ENCODE results near the gene NFKB2. TPM values are rescaled to one million over a fixed set of nuclear protein-coding genes. Genes with fewer than 3 reads are reported as not detected.

NFKB2 gene
- total RNA-seq, 2 donors from 2014 or later = 28.7 to 45.2 TPM

- H3K9ac ChIP-seq (ENCODE audit: extremely low read depth, low read length, poor library complexity, severe bottlenecking) = no peak overlapping the region
- no peak for TF ChIP-seq CTCF (conservative IDR thresholded peaks at IDR 0.05)
- Mint-ChIP-seq H3K36me3 (ENCODE audit: low read depth) (peaks cover 21% of the 10 kb centered on the region), H3K27me3 (ENCODE audit: insufficient read depth) (no peaks in the 10 kb centered on the region), H3K4me1 (peaks cover 1% of the 10 kb centered on the region), H3K4me3 (no peak overlapping the region), H3K27ac (no peak overlapping the region), H3K9me3 (no peaks in the 10 kb centered on the region)
- WGBS, 2 experiments (ENCODE audit: insufficient coverage in 1 of 2, insufficient read length in 1 of 2) = 94 to 100% methylated on average over 1 to 4 of the region's 4 CpGs
- no peak for DNase-seq
- H3K4me3 ChIP-seq (ENCODE audit: low read length) = no peak overlapping the region
- no peaks in the 10 kb centered on the region for H3K4me1 ChIP-seq (ENCODE audit: control insufficient read depth, insufficient read depth, low read length)
- H3K27me3 ChIP-seq (ENCODE audit: control insufficient read depth, insufficient read depth, low read length, poor library complexity, severe bottlenecking) = no peaks in the 10 kb centered on the region
- no peaks in the 10 kb centered on the region for H3K9me3 ChIP-seq (ENCODE audit: control insufficient read depth, low read length)
- H3K27ac ChIP-seq (ENCODE audit: low read depth, low read length) = no peak overlapping the region
- H3K36me3 ChIP-seq (ENCODE audit: control insufficient read depth, insufficient read depth, low read length) = peaks cover 14% of the 10 kb centered on the region
These were observed 10.7 kb upstream of the NFKB2 start for GRCh38 chr10:102384606-102385429.

GRCh38 chr10:102389894-102390293 lies 5.6 kb upstream of the NFKB2 start:
- no peak for DNase-seq
- H3K27me3 ChIP-seq (ENCODE audit: control insufficient read depth, insufficient read depth, low read length, poor library complexity, severe bottlenecking) = peaks cover 11% of the 10 kb centered on the region
- Mint-ChIP-seq H3K27me3 (ENCODE audit: insufficient read depth) (peaks cover 23% of the 10 kb centered on the region), H3K4me1 (peaks cover 15% of the 10 kb centered on the region), H3K4me3 (no peak overlapping the region), H3K27ac (no peak overlapping the region), H3K36me3 (ENCODE audit: low read depth) (no peaks in the 10 kb centered on the region), H3K9me3 (no peaks in the 10 kb centered on the region)
- H3K9ac ChIP-seq (ENCODE audit: extremely low read depth, low read length, poor library complexity, severe bottlenecking) = no peak overlapping the region
- H3K4me1 ChIP-seq (ENCODE audit: control insufficient read depth, insufficient read depth, low read length) = no peaks in the 10 kb centered on the region
- no peaks in the 10 kb centered on the region for H3K36me3 ChIP-seq (ENCODE audit: control insufficient read depth, insufficient read depth, low read length)
- TF ChIP-seq CTCF (conservative IDR thresholded peaks at IDR 0.05) = no peak
- 85 to 89% methylated on average over 3 of the region's 3 CpGs for WGBS, 2 experiments (ENCODE audit: insufficient coverage in 1 of 2, insufficient read length in 1 of 2)
- H3K4me3 ChIP-seq (ENCODE audit: low read length) = no peak overlapping the region
- H3K9me3 ChIP-seq (ENCODE audit: control insufficient read depth, low read length) = no peaks in the 10 kb centered on the region
- no peak overlapping the region for H3K27ac ChIP-seq (ENCODE audit: low read depth, low read length)

- no peaks in the 10 kb centered on the region for H3K9me3 ChIP-seq (ENCODE audit: control insufficient read depth, low read length)
- no peak for TF ChIP-seq CTCF (conservative IDR thresholded peaks at IDR 0.05)
- no peaks in the 10 kb centered on the region for H3K36me3 Mint-ChIP-seq (ENCODE audit: low read depth)
- no peak overlapping the region for H3K4me3 Mint-ChIP-seq
- H3K27me3 ChIP-seq (ENCODE audit: control insufficient read depth, insufficient read depth, low read length, poor library complexity, severe bottlenecking) = peaks cover 11% of the 10 kb centered on the region
- no peaks in the 10 kb centered on the region for H3K36me3 ChIP-seq (ENCODE audit: control insufficient read depth, insufficient read depth, low read length)
- 90% methylated on average over 5 of the region's 5 CpGs for WGBS, 2 experiments (ENCODE audit: insufficient coverage in 1 of 2, insufficient read length in 1 of 2)
- H3K27me3 Mint-ChIP-seq (ENCODE audit: insufficient read depth) = peaks cover 24% of the 10 kb centered on the region
- peaks cover 7% of the 10 kb centered on the region for H3K4me1 ChIP-seq (ENCODE audit: control insufficient read depth, insufficient read depth, low read length)
- H3K4me3 ChIP-seq (ENCODE audit: low read length) = no peak overlapping the region
- no peaks in the 10 kb centered on the region for H3K9me3 Mint-ChIP-seq
- H3K9ac ChIP-seq (ENCODE audit: extremely low read depth, low read length, poor library complexity, severe bottlenecking) = no peak overlapping the region
- no peak overlapping the region for H3K27ac Mint-ChIP-seq
- no peak overlapping the region for H3K27ac ChIP-seq (ENCODE audit: low read depth, low read length)
- peaks cover 24% of the 10 kb centered on the region for H3K4me1 Mint-ChIP-seq
- no peak for DNase-seq
These were observed 3.2 kb upstream of the NFKB2 start for GRCh38 chr10:102392306-102392705.
